ENCODE data around the gene PPP6R3. TPM values are rescaled to one million over a fixed set of nuclear protein-coding genes. Genes with fewer than 3 reads are reported as not detected.

Gene PPP6R3
- total and polyA plus RNA-seq, 2 of the 13 experiments (the other 11 are each of a cell fraction or from before 2014, with no cell fraction given) = 41.2 to 83.4 TPM

- TF ChIP-seq SNAPC4 (CRISPR knock-in tag; IDR thresholded peaks at IDR 0.05) (peak; percentile 59; the same call in 1 of the 2 replicates), HNF1B (CRISPR knock-in tag; IDR thresholded peaks at IDR 0.05) (peak; percentile 28; the same call in 1 of the 2 replicates), KAT7 (CRISPR knock-in tag; IDR thresholded peaks at IDR 0.05; ENCODE audit: borderline replicate concordance) (no peak), HMGXB3 (CRISPR knock-in tag; IDR thresholded peaks at IDR 0.05; ENCODE audit: borderline replicate concordance) (peak; percentile 85; the same call in 1 of the 2 replicates), ZNF768 (CRISPR knock-in tag; IDR thresholded peaks at IDR 0.05) (no peak), HMGA1 (CRISPR knock-in tag; conservative IDR thresholded peaks at IDR 0.05) (no peak), MTA1 (CRISPR knock-in tag; IDR thresholded peaks at IDR 0.05; ENCODE audit: borderline replicate concordance) (no peak), ZSCAN31 (CRISPR knock-in tag; IDR thresholded peaks at IDR 0.05; ENCODE audit: low read depth) (no peak), ZSCAN21 (CRISPR knock-in tag; IDR thresholded peaks at IDR 0.05; ENCODE audit: borderline replicate concordance) (0 out of 2 replicates have a peak, but pooled peaks have one; percentile 17), ELF3 (CRISPR knock-in tag; IDR thresholded peaks at IDR 0.05) (peak; percentile 62; the same call in 1 of the 2 replicates), CREB1 (IDR thresholded peaks at IDR 0.05) (peak; percentile 78), CREB1 (CRISPR knock-in tag; IDR thresholded peaks at IDR 0.05) (peak; percentile 89), SP140L (CRISPR knock-in tag; IDR thresholded peaks at IDR 0.05; ENCODE audit: borderline replicate concordance) (no peak), ATF4 (CRISPR knock-in tag; IDR thresholded peaks at IDR 0.05) (peak in 1 of 2 experiments; percentile 66; a peak in 1 of 4 replicates), ZNF792 (CRISPR knock-in tag; IDR thresholded peaks at IDR 0.05) (peak; percentile 68), SNRNP70 (IDR thresholded peaks at IDR 0.05; ENCODE audit: low read depth, low read length) (no peak), ZNF124 (CRISPR knock-in tag; IDR thresholded peaks at IDR 0.05) (peak; percentile 68; the same call in 1 of the 2 replicates)
Measured at GRCh38 chr11:68459886-68460740, 439 bp upstream of the PPP6R3 start (continued).
